GM12878 (cell line): Measurements from ENCODE around the gene KCNJ14. TPM values are rescaled to one million over a fixed set of nuclear protein-coding genes. Genes with fewer than 3 reads are reported as not detected.

Experiments
- ATAC-seq: fragments of 200-7000 bp; cut with Tn5 transposase; 3 replicates; pipeline ENCODE4 v1.9.1; 2020; ENCODE audit warnings: mild to moderate bottlenecking, moderate library complexity
- BruUV-seq: library from RNA; stranded (reverse); fragments of 400-500 nt; replicated peaks from 2 replicates; lab custom pipeline; 2021; lab: Mats Ljungman, UMichigan
- CTCF ChIA-PET: fragments of 300-600 bp; sonication (Branson Sonifier 250); formaldehyde crosslinking; extraction: SDS; loops from one replicate; lab custom pipeline; 2021; ENCODE audit warnings: inconsistent platforms; lab: Yijun Ruan, JAX
- POLR2A ChIA-PET: fragments of 350-600 bp; formaldehyde crosslinking; extraction: SDS; loops from one replicate; lab custom pipeline; 2021; ENCODE audit warnings: inconsistent platforms; lab: Charles Lee
- RAD21 ChIA-PET: fragments of 300-600 bp; sonication (Branson Sonifier 250); formaldehyde crosslinking; loops from one replicate; lab custom pipeline; 2023; ENCODE audit warnings: antibody characterized with exemption; ENCODE audit not compliant: unreplicated experiment; lab: Charles Lee
- SMC1A ChIA-PET: fragments of 300-600 bp; sonication (Branson Sonifier 250); formaldehyde crosslinking; loops from one replicate; lab custom pipeline; 2023; ENCODE audit not compliant: unreplicated experiment, uncharacterized antibody; lab: Charles Lee
- DNase-seq: peaks from one replicate; pipeline ENCODE4 v3.0.0-alpha.2; 2011; ENCODE audit warnings: low read depth, low spot score
- FAIRE-seq: peaks from 3 replicates; lab custom pipeline; 2011; peaks lifted over from hg19 to GRCh38; lab: Jason Lieb, UNC
- H2AFZ ChIP-seq: 2 replicates; pipeline ENCODE4 v1.6.0; 2011; ENCODE audit warnings: low read depth, low read length, control low read depth; ENCODE audit not compliant: control insufficient read depth
- H3K27ac ChIP-seq: 2 replicates; pipeline ENCODE4 v1.5.1; 2011; ENCODE audit warnings: control low read depth; ENCODE audit not compliant: control insufficient read depth, insufficient read depth
- H3K27me3 ChIP-seq, 2 experiments: replicated peaks in 1 of 2; 2 replicates each; pipeline versions ENCODE4 v1.6.0 to v1.6.1; 2011; ENCODE audit warnings: low read length in 1 of 2; ENCODE audit not compliant: control insufficient read depth in 2 of 2, insufficient read depth in 2 of 2
- H3K36me3 ChIP-seq, 2 experiments: 2 replicates each; pipeline ENCODE4 v1.5.1; 2011; ENCODE audit warnings: low read length in 1 of 2; ENCODE audit not compliant: control insufficient read depth in 2 of 2, insufficient read depth in 2 of 2
- H3K4me1 ChIP-seq: 2 replicates; pipeline ENCODE4 v1.6.1; 2011; ENCODE audit warnings: mild to moderate bottlenecking, low read length, moderate library complexity, mixed read lengths; ENCODE audit not compliant: control insufficient read depth, insufficient read depth
- H3K4me2 ChIP-seq: 2 replicates; pipeline ENCODE4 v1.6.0; 2011; ENCODE audit warnings: control low read depth; ENCODE audit not compliant: control insufficient read depth, insufficient read depth
- H3K4me3 ChIP-seq: fragments of 200-600 bp; sonication (generic); 2 replicates; pipeline ENCODE4 v1.5.1; 2016
- H3K79me2 ChIP-seq: 2 replicates; pipeline ENCODE4 v1.6.0; 2011; ENCODE audit warnings: low read length; ENCODE audit not compliant: control insufficient read depth, insufficient read depth
- H3K9ac ChIP-seq: 2 replicates; pipeline ENCODE4 v1.8.0; 2011; ENCODE audit warnings: low read length, control low read depth, mixed read lengths; ENCODE audit not compliant: control insufficient read depth, insufficient read depth
- H3K9me3 ChIP-seq: replicated peaks from 3 replicates; pipeline ENCODE4 v1.5.1; 2011; ENCODE audit warnings: mild to moderate bottlenecking, low read length; ENCODE audit not compliant: control insufficient read depth, insufficient read depth
- H4K20me1 ChIP-seq: 2 replicates; pipeline ENCODE4 v1.6.0; 2011; ENCODE audit not compliant: control insufficient read depth, insufficient read depth
- BHLHE40 ChIP-seq, 2 experiments: fragments of 450-650 bp in 1 of 2; IDR thresholded peaks; 2 replicates each; pipeline ENCODE4 v1.6.1; 2011 to 2017; ENCODE audit warnings: low read depth in 2 of 2, borderline replicate concordance in 1 of 2, improper control_type of control experiment in 1 of 2, low read length in 1 of 2, mild to moderate bottlenecking in 1 of 2
- GATAD2B ChIP-seq: fragments of 450-650 bp; conservative IDR thresholded peaks from 2 replicates; pipeline ENCODE4 v1.6.1; 2017; ENCODE audit warnings: low read depth, mild to moderate bottlenecking, moderate library complexity
- IKZF2 ChIP-seq, 2 experiments: fragments of 450-650 bp; IDR thresholded peaks; 2 replicates each; pipeline ENCODE4 v1.6.1; 2017; ENCODE audit warnings: mild to moderate bottlenecking in 2 of 2, moderate library complexity in 2 of 2
- JUNB ChIP-seq: IDR thresholded peaks from 2 replicates; pipeline ENCODE4 v1.6.1; 2016; ENCODE audit warnings: antibody characterized with exemption, mild to moderate bottlenecking
- MTA2 ChIP-seq: fragments of 450-650 bp; IDR thresholded peaks from 2 replicates; pipeline ENCODE4 v1.6.1; 2016; ENCODE audit warnings: low read depth, mild to moderate bottlenecking, moderate library complexity
- NBN ChIP-seq: fragments of 450-650 bp; IDR thresholded peaks from 2 replicates; pipeline ENCODE4 v1.6.1; 2016
- NR2C1 ChIP-seq: fragments of 450-650 bp; IDR thresholded peaks from 2 replicates; pipeline ENCODE4 v1.6.1; 2017; ENCODE audit warnings: antibody characterized with exemption, mild to moderate bottlenecking, moderate library complexity
- RCOR1 ChIP-seq: conservative IDR thresholded peaks from 2 replicates; pipeline ENCODE4 v1.6.1; 2012; ENCODE audit warnings: low read depth, low read length, improper control_type of control experiment
- SP1 ChIP-seq: IDR thresholded peaks from one replicate; pipeline ENCODE4 v1.6.1; 2011; ENCODE audit warnings: low read depth, low read length
- ZBED1 ChIP-seq: IDR thresholded peaks from 2 replicates; pipeline ENCODE4 v1.6.1; 2016; ENCODE audit warnings: borderline replicate concordance
- ZNF24 ChIP-seq: fragments of 450-650 bp; IDR thresholded peaks from 2 replicates; pipeline ENCODE4 v1.6.1; 2017; ENCODE audit warnings: antibody characterized with exemption, mild to moderate bottlenecking
- ZNF687 ChIP-seq: fragments of 450-650 bp; IDR thresholded peaks from 2 replicates; pipeline ENCODE4 v1.6.1; 2017; ENCODE audit warnings: mild to moderate bottlenecking, moderate library complexity
- WGBS: methylation state at CpG from one replicate; pipeline ENCODE4 v1.1.6; 2016; ENCODE audit warnings: low lambda C conversion rate; ENCODE audit not compliant: insufficient replicate concordance, insufficient coverage; ENCODE audit errors: missing lambda C conversion rate; 5-methylcytosine and 5-hydroxymethylcytosine counted together
- in situ Hi-C: fragments of 300-500 bp; cut with MboI; formaldehyde crosslinking; loops from 9 replicates; pipeline ENCODE4 v1.14.3; 2018; ENCODE audit warnings: mixed read lengths
- intact Hi-C: fragments of 100-400 bp; cut with micrococcal nuclease; formaldehyde crosslinking; loops from one replicate; pipeline ENCODE4 v1.14.2; 2022; ENCODE audit not compliant: unreplicated experiment
- polyA plus RNA-seq, 11 experiments: library from polyadenylated mRNA; depleted of rRNA in 4 of 11; unstranded in 6 of 11; stranded (reverse) in 5 of 11; fragments of >200 nt; fragmentation: Nextera tagmentation in 4 of 11; fragmentation: Illumina TruSeq in 1 of 11; extraction: Ambion mirVana in 4 of 11; extraction: Trizol in 1 of 11; gene quantifications; 1 replicate in 1 of 11; 2 replicates in 10 of 11; pipeline versions ENCODE4 v1.2.1 to v1.2.3, GENCODE V29; 2011 to 2016; ENCODE audit warnings: inconsistent platforms in 2 of 11, missing spikeins in 2 of 11, low read depth in 1 of 11
- total RNA-seq, 4 experiments: library from RNA; depleted of rRNA in 3 of 4; stranded (reverse); fragments of >200 nt in 3 of 4; fragmentation: Illumina TruSeq in 1 of 4; extraction: Trizol in 1 of 4; gene quantifications; 2 replicates each; pipeline versions ENCODE4 v1.2.1 to v1.2.3, GENCODE V29; 2013 to 2021
- TF ChIP-seq, protein P1 (sequence below): IDR thresholded peaks from 2 replicates; pipeline ENCODE4 v1.6.1; 2012; ENCODE audit warnings: mild to moderate bottlenecking, low read depth, low read length
- TF ChIP-seq, protein P2 (sequence below): IDR thresholded peaks from 2 replicates; pipeline ENCODE4 v1.6.1; 2011; ENCODE audit warnings: borderline replicate concordance, low read depth, mild to moderate bottlenecking, moderate library complexity, low read length; ENCODE audit not compliant: insufficient read depth, poor library complexity, severe bottlenecking

The KCNJ14 gene
- total and polyA plus RNA-seq, 10 of the 15 experiments (the other 5 are each of a cell fraction or from before 2014, with no cell fraction given): 0.24 to 1.4 (median 0.42) TPM

GRCh38 chr19:48436586-48436985, 18.8 kb upstream of the KCNJ14 start (continued):
- TF ChIP-seq NBN: no peak

DNA sequence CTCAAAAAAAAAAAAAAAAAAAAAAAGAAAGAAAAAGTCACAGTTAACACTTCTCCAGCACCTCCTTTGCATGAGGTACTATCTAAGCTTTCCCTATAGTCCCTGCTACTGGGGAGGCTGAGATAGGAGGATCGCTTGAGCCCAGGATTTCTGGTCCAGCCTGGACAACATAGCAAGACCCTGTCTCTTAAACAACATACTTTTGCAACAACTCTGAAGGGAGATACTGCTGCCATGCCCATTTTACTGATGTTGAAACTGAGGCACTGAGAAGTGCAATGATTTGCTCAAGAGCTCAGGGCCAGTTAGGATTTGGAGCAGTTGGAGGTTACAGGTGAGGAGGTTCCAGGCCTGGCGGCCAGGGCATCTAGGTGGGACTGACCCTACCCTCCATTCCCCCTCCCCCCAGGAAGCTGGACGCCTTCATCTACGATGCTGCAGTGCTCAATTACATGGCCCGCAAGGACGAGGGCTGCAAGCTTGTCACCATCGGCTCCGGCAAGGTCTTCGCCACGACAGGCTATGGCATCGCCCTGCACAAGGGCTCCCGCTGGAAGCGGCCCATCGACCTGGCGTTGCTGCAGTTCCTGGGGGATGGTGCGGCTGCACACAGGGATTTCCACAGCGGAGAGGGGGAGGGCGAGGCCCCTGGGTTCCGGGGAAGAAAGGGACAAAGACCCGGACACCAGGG, 13.9 kb upstream of the KCNJ14 start:
- Histone ChIP-seq H3K4me2 (no peak overlapping the region), H3K36me3 (no peaks in the 10 kb centered on the region), H3K27ac (no peak overlapping the region), H2AFZ (no peak overlapping the region), H4K20me1 (no peaks in the 10 kb centered on the region), H3K9me3 (no peaks in the 10 kb centered on the region), H3K79me2 (peaks cover 13% of the 10 kb centered on the region), H3K27me3 (peaks cover 0 to 1% of the 10 kb centered on the region in 2 experiments; a peak in 1 of 4 replicates), H3K4me1 (peaks cover 13% of the 10 kb centered on the region), H3K4me3 (no peak overlapping the region), H3K9ac (no peak overlapping the region)
- no peak for FAIRE-seq
- WGBS: 78% methylated on average over 20 of the region's 20 CpGs
- ATAC-seq: no peak
- ChIA-PET CTCF (no interaction called here), POLR2A (interaction anchor here (0.6 kb wide), 1 partner anchor 175 kb away, joined by 3 read pairs; no protein-coding TSS in a partner anchor), RAD21 (no interaction called here), SMC1A (no interaction called here)
- intact Hi-C loops (no loop called here), in situ Hi-C loops (no loop called here)
- no TSS peak for BruUV-seq
- DNase-seq: no peak
- TF ChIP-seq GATAD2B (no peak), JUNB (no peak), IKZF2 (IDR thresholded peaks at IDR 0.05) (no peak), BHLHE40 (IDR thresholded peaks at IDR 0.05; ENCODE audit: borderline replicate concordance in 1 of 2, low read depth in 2 of 2, low read length in 1 of 2) (no peak), SP1 (no peak), ZBED1 (no peak), RCOR1 (no peak), NR2C1 (no peak), ZNF24 (no peak), ZNF687 (no peak), MTA2 (no peak)
- TF ChIP-seq, protein P1, sequence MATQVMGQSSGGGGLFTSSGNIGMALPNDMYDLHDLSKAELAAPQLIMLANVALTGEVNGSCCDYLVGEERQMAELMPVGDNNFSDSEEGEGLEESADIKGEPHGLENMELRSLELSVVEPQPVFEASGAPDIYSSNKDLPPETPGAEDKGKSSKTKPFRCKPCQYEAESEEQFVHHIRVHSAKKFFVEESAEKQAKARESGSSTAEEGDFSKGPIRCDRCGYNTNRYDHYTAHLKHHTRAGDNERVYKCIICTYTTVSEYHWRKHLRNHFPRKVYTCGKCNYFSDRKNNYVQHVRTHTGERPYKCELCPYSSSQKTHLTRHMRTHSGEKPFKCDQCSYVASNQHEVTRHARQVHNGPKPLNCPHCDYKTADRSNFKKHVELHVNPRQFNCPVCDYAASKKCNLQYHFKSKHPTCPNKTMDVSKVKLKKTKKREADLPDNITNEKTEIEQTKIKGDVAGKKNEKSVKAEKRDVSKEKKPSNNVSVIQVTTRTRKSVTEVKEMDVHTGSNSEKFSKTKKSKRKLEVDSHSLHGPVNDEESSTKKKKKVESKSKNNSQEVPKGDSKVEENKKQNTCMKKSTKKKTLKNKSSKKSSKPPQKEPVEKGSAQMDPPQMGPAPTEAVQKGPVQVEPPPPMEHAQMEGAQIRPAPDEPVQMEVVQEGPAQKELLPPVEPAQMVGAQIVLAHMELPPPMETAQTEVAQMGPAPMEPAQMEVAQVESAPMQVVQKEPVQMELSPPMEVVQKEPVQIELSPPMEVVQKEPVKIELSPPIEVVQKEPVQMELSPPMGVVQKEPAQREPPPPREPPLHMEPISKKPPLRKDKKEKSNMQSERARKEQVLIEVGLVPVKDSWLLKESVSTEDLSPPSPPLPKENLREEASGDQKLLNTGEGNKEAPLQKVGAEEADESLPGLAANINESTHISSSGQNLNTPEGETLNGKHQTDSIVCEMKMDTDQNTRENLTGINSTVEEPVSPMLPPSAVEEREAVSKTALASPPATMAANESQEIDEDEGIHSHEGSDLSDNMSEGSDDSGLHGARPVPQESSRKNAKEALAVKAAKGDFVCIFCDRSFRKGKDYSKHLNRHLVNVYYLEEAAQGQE: no peak
- TF ChIP-seq, protein P2, sequence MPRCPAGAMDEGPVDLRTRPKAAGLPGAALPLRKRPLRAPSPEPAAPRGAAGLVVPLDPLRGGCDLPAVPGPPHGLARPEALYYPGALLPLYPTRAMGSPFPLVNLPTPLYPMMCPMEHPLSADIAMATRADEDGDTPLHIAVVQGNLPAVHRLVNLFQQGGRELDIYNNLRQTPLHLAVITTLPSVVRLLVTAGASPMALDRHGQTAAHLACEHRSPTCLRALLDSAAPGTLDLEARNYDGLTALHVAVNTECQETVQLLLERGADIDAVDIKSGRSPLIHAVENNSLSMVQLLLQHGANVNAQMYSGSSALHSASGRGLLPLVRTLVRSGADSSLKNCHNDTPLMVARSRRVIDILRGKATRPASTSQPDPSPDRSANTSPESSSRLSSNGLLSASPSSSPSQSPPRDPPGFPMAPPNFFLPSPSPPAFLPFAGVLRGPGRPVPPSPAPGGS: no peak
